HFFc6 (cell line): ENCODE data around the gene ZNF30. TPM values are rescaled to one million over a fixed set of nuclear protein-coding genes. Genes with fewer than 3 reads are reported as not detected.

Experiments used
- DNase-seq: peaks from one replicate; pipeline ENCODE4 v3.0.0-alpha.2; 2018
- H3K27ac Mint-ChIP-seq: 2 replicates; pipeline ENCODE4 v1.8.0; 2020; ENCODE audit warnings: mild to moderate bottlenecking, mixed read lengths
- H3K27me3 Mint-ChIP-seq: 2 replicates; pipeline ENCODE4 v1.8.0; 2021; ENCODE audit warnings: mild to moderate bottlenecking, moderate library complexity, mixed read lengths; ENCODE audit not compliant: insufficient read depth
- H3K36me3 Mint-ChIP-seq: 2 replicates; pipeline ENCODE4 v1.8.0; 2021; ENCODE audit warnings: low read depth, mixed read lengths
- H3K4me1 Mint-ChIP-seq: 2 replicates; pipeline ENCODE4 v1.8.0; 2020; ENCODE audit warnings: low read depth, mixed read lengths
- H3K4me3 Mint-ChIP-seq: 2 replicates; pipeline ENCODE4 v1.8.0; 2020; ENCODE audit warnings: mild to moderate bottlenecking, moderate library complexity, mixed read lengths
- H3K9me3 Mint-ChIP-seq: 2 replicates; pipeline ENCODE4 v1.8.0; 2020; ENCODE audit warnings: mild to moderate bottlenecking, mixed read lengths
- CTCF ChIP-seq: fragments of 200-600 bp; sonication (generic); IDR thresholded peaks from 2 replicates; pipeline ENCODE4 v1.5.0; 2021; ENCODE audit warnings: antibody characterized with exemption, mild to moderate bottlenecking
- total RNA-seq, 6 experiments: library from RNA; stranded (reverse); fragmentation: NEBNext Ultra II Directional; extraction: Animal tissue kit (Norgen Biotek cat#: 25700); gene quantifications; 2 replicates in 1 of 6; 3 replicates in 5 of 6; pipeline ENCODE4 v1.2.3, GENCODE V29; 2021

ZNF30 gene
- total RNA-seq, 6 experiments from 2014 or later, result 1.9 to 3.1 (median 2.2) TPM

- H3K4me1 Mint-ChIP-seq, result peaks cover 9% of the 10 kb centered on the region; the same call in 1 of the 2 replicates
These were observed 57.1 kb downstream of the ZNF30 start for GRCh38 chr19:34983786-34984185.

GRCh38 chr19:34984287-34984686 lies 57.6 kb downstream of the ZNF30 start:
- 0 out of 2 replicates have a peak, but pooled peaks cover 4% of the 10 kb centered on the region for H3K9me3 Mint-ChIP-seq
- no peak for DNase-seq
- H3K4me3 Mint-ChIP-seq, result no peak overlapping the region
- H3K27ac Mint-ChIP-seq, result no peak overlapping the region
- H3K27me3 Mint-ChIP-seq, result peaks cover 27% of the 10 kb centered on the region
- no peak for TF ChIP-seq CTCF
- no peaks in the 10 kb centered on the region for H3K36me3 Mint-ChIP-seq
- H3K4me1 Mint-ChIP-seq, result peaks cover 9% of the 10 kb centered on the region; the same call in 1 of the 2 replicates

More at GRCh38 chr19:34983786-34984185, 57.1 kb downstream of the ZNF30 start:
- H3K27me3 Mint-ChIP-seq, result peaks cover 32% of the 10 kb centered on the region
- H3K9me3 Mint-ChIP-seq, result 0 out of 2 replicates have a peak, but pooled peaks cover 4% of the 10 kb centered on the region
- no peak for TF ChIP-seq CTCF
- no peak overlapping the region for H3K4me3 Mint-ChIP-seq
- no peak overlapping the region for H3K27ac Mint-ChIP-seq
- no peak for DNase-seq
- no peaks in the 10 kb centered on the region for H3K36me3 Mint-ChIP-seq

- DNase-seq, result no peak
- Mint-ChIP-seq H3K9me3 (0 out of 2 replicates have a peak, but pooled peaks cover 4% of the 10 kb centered on the region), H3K4me1 (peaks cover 9% of the 10 kb centered on the region; the same call in 1 of the 2 replicates), H3K27me3 (peaks cover 16% of the 10 kb centered on the region), H3K27ac (no peak overlapping the region), H3K36me3 (no peaks in the 10 kb centered on the region), H3K4me3 (no peak overlapping the region)
- no peak for TF ChIP-seq CTCF
These were observed 58.7 kb downstream of the ZNF30 start for GRCh38 chr19:34985249-34986022.

- Mint-ChIP-seq H3K27ac (no peak overlapping the region), H3K4me1 (peaks cover 9% of the 10 kb centered on the region; the same call in 1 of the 2 replicates), H3K36me3 (no peaks in the 10 kb centered on the region), H3K4me3 (no peak overlapping the region), H3K9me3 (0 out of 2 replicates have a peak, but pooled peaks cover 4% of the 10 kb centered on the region), H3K27me3 (peaks cover 21% of the 10 kb centered on the region)
- DNase-seq, result no peak
- TF ChIP-seq CTCF, result no peak
These were observed 61.4 kb downstream of the ZNF30 start for GRCh38 chr19:34988119-34988518.

- no peak overlapping the region for H3K4me3 Mint-ChIP-seq
- peaks cover 9% of the 10 kb centered on the region; the same call in 1 of the 2 replicates for H3K4me1 Mint-ChIP-seq
- no peaks in the 10 kb centered on the region for H3K36me3 Mint-ChIP-seq
- TF ChIP-seq CTCF, result no peak
- DNase-seq, result no peak
- 0 out of 2 replicates have a peak, but pooled peaks cover 4% of the 10 kb centered on the region for H3K9me3 Mint-ChIP-seq
- H3K27ac Mint-ChIP-seq, result no peak overlapping the region
- peaks cover 24% of the 10 kb centered on the region for H3K27me3 Mint-ChIP-seq
These were observed 62.6 kb downstream of the ZNF30 start for GRCh38 chr19:34989298-34989697.
